MM.1S (cell line): Measurements from ENCODE around the gene SLCO2B1.

ENCODE experiments used
- DNase-seq: peaks from one replicate; pipeline ENCODE4 v3.0.0-alpha.2; 2015
- H2AFZ ChIP-seq: fragments of 300-600 bp; sonication (generic); 2 replicates; pipeline ENCODE4 v1.6.0; 2016; ENCODE audit warnings: antibody characterized with exemption, low read length
- H3F3A ChIP-seq: fragments of 300-600 bp; sonication (generic); 2 replicates; pipeline ENCODE4 v1.6.1; 2016; ENCODE audit warnings: mild to moderate bottlenecking, antibody characterized with exemption, low read length, moderate library complexity, mixed read lengths; ENCODE audit not compliant: insufficient read depth
- H3K27ac ChIP-seq: fragments of 300-600 bp; sonication (generic); 2 replicates; pipeline ENCODE4 v1.5.1; 2016; ENCODE audit warnings: mild to moderate bottlenecking, low read length
- H3K27me3 ChIP-seq: fragments of 300-600 bp; sonication (generic); replicated peaks from 2 replicates; pipeline ENCODE4 v1.6.0; 2016; ENCODE audit warnings: low read length; ENCODE audit not compliant: insufficient read depth
- H3K36me3 ChIP-seq: fragments of 300-600 bp; sonication (generic); replicated peaks from 2 replicates; pipeline ENCODE4 v1.6.1; 2016; ENCODE audit warnings: mild to moderate bottlenecking, low read length, mixed read lengths; ENCODE audit not compliant: insufficient read depth
- H3K4me1 ChIP-seq: fragments of 300-600 bp; sonication (generic); 2 replicates; pipeline ENCODE4 v1.6.1; 2016; ENCODE audit warnings: low read length, mixed read lengths
- H3K4me2 ChIP-seq: fragments of 300-600 bp; sonication (generic); 2 replicates; pipeline ENCODE4 v1.6.0; 2016; ENCODE audit warnings: low read depth, low read length
- H3K4me3 ChIP-seq: fragments of 300-600 bp; sonication (generic); 2 replicates; pipeline ENCODE4 v1.5.1; 2016; ENCODE audit warnings: low read length, mixed read lengths
- H3K79me2 ChIP-seq: fragments of 300-600 bp; sonication (generic); 2 replicates; pipeline ENCODE4 v1.6.1; 2016; ENCODE audit warnings: mixed run types, low read length, mixed read lengths
- H3K9ac ChIP-seq: fragments of 300-600 bp; sonication (generic); 2 replicates; pipeline ENCODE4 v1.6.1; 2016; ENCODE audit warnings: low read length, mixed read lengths
- H3K9me2 ChIP-seq: fragments of 300-600 bp; sonication (generic); replicated peaks from 2 replicates; pipeline ENCODE4 v1.6.1; 2016; ENCODE audit warnings: mild to moderate bottlenecking, low read length, mixed read lengths; ENCODE audit not compliant: insufficient read depth
- H3K9me3 ChIP-seq: fragments of 300-600 bp; sonication (generic); replicated peaks from 2 replicates; pipeline ENCODE4 v1.6.1; 2016; ENCODE audit warnings: mild to moderate bottlenecking, low read length, mixed read lengths; ENCODE audit not compliant: insufficient read depth
- H4K20me1 ChIP-seq: fragments of 300-600 bp; sonication (generic); 2 replicates; pipeline ENCODE4 v1.6.1; 2016; ENCODE audit warnings: mild to moderate bottlenecking, low read length, moderate library complexity, mixed read lengths; ENCODE audit not compliant: insufficient read depth
- EZH2 ChIP-seq: fragments of 300-600 bp; sonication (generic); optimal IDR thresholded peaks from 2 replicates; pipeline ENCODE3; 2017; ENCODE audit warnings: low read depth, mild to moderate bottlenecking, antibody characterized with exemption, low read length, mixed read lengths
- EZH2phosphoT487 ChIP-seq: fragments of 300-600 bp; sonication (generic); IDR thresholded peaks from 2 replicates; pipeline ENCODE4 v1.6.1; 2018; ENCODE audit warnings: antibody characterized with exemption, low read length
- TF ChIP-seq, protein P1 (sequence below): fragments of 300-600 bp; sonication (generic); IDR thresholded peaks from 2 replicates; pipeline ENCODE4 v1.5.1; 2016; ENCODE audit warnings: antibody characterized with exemption, low read length, mixed read lengths

The SLCO2B1 gene

DNA sequence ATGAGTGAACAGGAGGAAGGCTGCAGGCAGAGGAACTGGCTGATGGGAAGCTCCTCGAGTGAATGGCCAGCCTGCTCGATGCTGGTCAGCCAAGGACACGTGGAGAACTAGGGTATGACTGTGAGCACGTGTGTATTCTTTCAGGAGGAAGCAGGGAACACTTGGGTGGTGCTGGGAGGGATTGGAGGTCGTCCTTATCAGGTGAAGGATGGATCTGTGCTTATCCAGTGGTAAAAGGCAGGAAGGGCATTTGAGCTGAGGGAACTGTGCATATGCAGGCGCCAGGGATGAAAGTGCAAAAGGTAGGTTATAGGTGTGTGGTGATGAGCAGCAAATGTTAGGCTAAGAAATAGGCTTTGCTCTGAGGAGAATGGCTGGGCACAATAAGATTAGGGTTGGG, 9.7 kb upstream of the SLCO2B1 start:
- peaks cover 17% of the 10 kb centered on the region for H3K4me1 ChIP-seq

DNA sequence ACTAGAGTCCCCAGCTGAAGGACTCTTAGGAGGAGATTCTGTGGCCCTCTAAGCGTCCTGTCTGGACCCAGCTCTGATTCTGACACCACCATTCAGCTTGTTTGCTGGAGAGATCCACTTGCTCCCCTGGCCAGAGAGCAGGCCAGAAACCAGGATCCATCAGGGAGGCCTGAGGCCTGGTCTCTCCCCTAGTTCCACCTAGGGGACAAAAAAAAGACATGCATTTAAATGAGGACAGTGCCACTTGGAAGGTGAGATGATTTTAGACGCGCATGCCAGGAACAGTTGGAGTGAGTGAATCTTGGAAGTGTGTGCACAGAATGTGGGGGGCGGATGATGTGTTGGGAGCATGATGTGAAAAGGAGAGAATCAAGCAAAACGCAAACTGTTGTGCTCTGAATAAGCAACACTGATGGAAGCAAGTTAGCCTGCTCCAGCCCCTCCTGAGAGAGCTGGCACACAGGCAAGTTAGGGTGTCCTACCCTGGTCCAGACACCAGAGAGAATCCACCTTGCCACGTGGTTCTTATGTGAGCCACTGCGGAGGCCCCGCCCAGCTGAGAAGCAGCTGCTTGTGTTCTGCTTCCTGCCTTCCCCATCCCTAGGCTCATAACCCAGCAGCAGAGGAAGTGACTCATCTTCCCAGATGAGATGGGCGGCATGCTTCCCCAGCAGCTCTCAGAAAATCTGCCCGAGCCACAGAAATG, 8.0 kb upstream of the SLCO2B1 start:
- H3K27me3 ChIP-seq: no peaks in the 10 kb centered on the region
- peak overlapping the region; percentile 79 for H2AFZ ChIP-seq
- no peaks in the 10 kb centered on the region for H3K9me2 ChIP-seq
- H3K79me2 ChIP-seq: no peaks in the 10 kb centered on the region
- no peak overlapping the region for H3K9ac ChIP-seq
- no peaks in the 10 kb centered on the region for H3K9me3 ChIP-seq
- peak; percentile 87 for DNase-seq
- H3K36me3 ChIP-seq: no peaks in the 10 kb centered on the region
- peaks cover 5% of the 10 kb centered on the region for H3F3A ChIP-seq
- H3K4me3 ChIP-seq: 0 out of 2 replicates have a peak overlapping the region, but pooled peaks have one; percentile 11
- H4K20me1 ChIP-seq: no peaks in the 10 kb centered on the region
- H3K4me2 ChIP-seq: peak overlapping the region; percentile 84
- H3K27ac ChIP-seq: peak overlapping the region; percentile 38; the same call in 1 of the 2 replicates
- TF ChIP-seq EZH2phosphoT487 (no peak), EZH2 (no peak)
- TF ChIP-seq, protein P1, sequence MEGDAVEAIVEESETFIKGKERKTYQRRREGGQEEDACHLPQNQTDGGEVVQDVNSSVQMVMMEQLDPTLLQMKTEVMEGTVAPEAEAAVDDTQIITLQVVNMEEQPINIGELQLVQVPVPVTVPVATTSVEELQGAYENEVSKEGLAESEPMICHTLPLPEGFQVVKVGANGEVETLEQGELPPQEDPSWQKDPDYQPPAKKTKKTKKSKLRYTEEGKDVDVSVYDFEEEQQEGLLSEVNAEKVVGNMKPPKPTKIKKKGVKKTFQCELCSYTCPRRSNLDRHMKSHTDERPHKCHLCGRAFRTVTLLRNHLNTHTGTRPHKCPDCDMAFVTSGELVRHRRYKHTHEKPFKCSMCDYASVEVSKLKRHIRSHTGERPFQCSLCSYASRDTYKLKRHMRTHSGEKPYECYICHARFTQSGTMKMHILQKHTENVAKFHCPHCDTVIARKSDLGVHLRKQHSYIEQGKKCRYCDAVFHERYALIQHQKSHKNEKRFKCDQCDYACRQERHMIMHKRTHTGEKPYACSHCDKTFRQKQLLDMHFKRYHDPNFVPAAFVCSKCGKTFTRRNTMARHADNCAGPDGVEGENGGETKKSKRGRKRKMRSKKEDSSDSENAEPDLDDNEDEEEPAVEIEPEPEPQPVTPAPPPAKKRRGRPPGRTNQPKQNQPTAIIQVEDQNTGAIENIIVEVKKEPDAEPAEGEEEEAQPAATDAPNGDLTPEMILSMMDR: no peak
- peaks cover 17% of the 10 kb centered on the region for H3K4me1 ChIP-seq

More for the DNA sequence above, 9.7 kb upstream of the SLCO2B1 start:
- Histone ChIP-seq H3K4me3 (no peak overlapping the region), H3K9me3 (no peaks in the 10 kb centered on the region), H3K79me2 (no peaks in the 10 kb centered on the region), H3F3A (peaks cover 5% of the 10 kb centered on the region), H4K20me1 (no peaks in the 10 kb centered on the region), H3K27ac (no peak overlapping the region), H3K9ac (no peak overlapping the region), H2AFZ (no peak overlapping the region), H3K9me2 (no peaks in the 10 kb centered on the region), H3K4me2 (no peak overlapping the region), H3K27me3 (no peaks in the 10 kb centered on the region), H3K36me3 (no peaks in the 10 kb centered on the region)
- TF ChIP-seq EZH2phosphoT487: no peak
- no peak for TF ChIP-seq EZH2
- TF ChIP-seq, protein P1: no peak
- DNase-seq: no peak

DNA sequence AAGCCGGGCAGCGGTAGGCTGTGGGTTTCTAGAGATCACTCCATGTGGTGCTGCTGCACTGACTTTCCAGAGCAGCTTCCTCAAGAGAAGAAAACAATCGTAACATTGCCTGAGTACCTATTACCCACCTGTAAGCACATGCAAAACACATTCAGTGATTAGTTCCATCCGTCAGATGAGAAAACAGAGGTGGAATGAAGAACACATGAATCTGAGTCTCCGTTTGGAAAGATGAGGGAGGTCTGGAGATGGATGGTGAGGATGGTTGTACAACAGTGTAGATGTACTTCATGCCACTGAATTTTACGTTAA, 7.5 kb upstream of the SLCO2B1 start:
- no peaks in the 10 kb centered on the region for H4K20me1 ChIP-seq
- H3K79me2 ChIP-seq: no peaks in the 10 kb centered on the region
- H3K27me3 ChIP-seq: no peaks in the 10 kb centered on the region
- DNase-seq: no peak
- H2AFZ ChIP-seq: peak overlapping the region; percentile 79
- H3K4me2 ChIP-seq: peak overlapping the region; percentile 84
- no peaks in the 10 kb centered on the region for H3K9me3 ChIP-seq
- H3K36me3 ChIP-seq: no peaks in the 10 kb centered on the region
- H3K27ac ChIP-seq: peak overlapping the region; percentile 38; the same call in 1 of the 2 replicates
- no peaks in the 10 kb centered on the region for H3K9me2 ChIP-seq
- peaks cover 5% of the 10 kb centered on the region for H3F3A ChIP-seq
- H3K9ac ChIP-seq: no peak overlapping the region
- 0 out of 2 replicates have a peak overlapping the region, but pooled peaks have one; percentile 11 for H3K4me3 ChIP-seq
- peaks cover 17% of the 10 kb centered on the region for H3K4me1 ChIP-seq
- TF ChIP-seq EZH2phosphoT487 (no peak), EZH2 (no peak)
- TF ChIP-seq, protein P1: no peak
